WTC11 (cell line): ENCODE data around the gene ETS2. TPM values are rescaled to one million over a fixed set of nuclear protein-coding genes. Genes with fewer than 3 reads are reported as not detected.

Source experiments
- ATAC-seq: fragments of 200-7000 bp; cut with Tn5 transposase; 2 replicates; pipeline ENCODE4 v1.10.0; 2021; ENCODE audit warnings: mild to moderate bottlenecking, moderate library complexity
- CTCF ChIA-PET: fragments of 300-600 bp; sonication (Branson Sonifier 250); formaldehyde crosslinking; loops from one replicate; lab custom pipeline; 2021; ENCODE audit warnings: antibody characterized with exemption; lab: Charles Lee
- POLR2A ChIA-PET: fragments of 350-600 bp; sonication (Branson Sonifier 250); formaldehyde crosslinking; loops from one replicate; lab custom pipeline; 2021; ENCODE audit warnings: antibody characterized with exemption; lab: Charles Lee
- DNase-seq: peaks from one replicate; pipeline ENCODE4 v3.0.0; 2021; ENCODE audit warnings: low spot score
- H3K27ac Mint-ChIP-seq: 2 replicates; pipeline ENCODE4 v1.8.0; 2021; ENCODE audit warnings: mixed read lengths
- H3K27me3 Mint-ChIP-seq: 2 replicates; pipeline ENCODE4 v1.8.0; 2021; ENCODE audit warnings: low read depth, mild to moderate bottlenecking, moderate library complexity, mixed read lengths
- H3K36me3 Mint-ChIP-seq: 2 replicates; pipeline ENCODE4 v1.8.0; 2021; ENCODE audit warnings: mixed read lengths
- H3K4me1 Mint-ChIP-seq: 2 replicates; pipeline ENCODE4 v1.8.0; 2022; ENCODE audit warnings: mixed read lengths
- H3K4me3 Mint-ChIP-seq: 2 replicates; pipeline ENCODE4 v1.8.0; 2021; ENCODE audit warnings: mild to moderate bottlenecking, moderate library complexity, mixed read lengths
- H3K9me3 Mint-ChIP-seq: 2 replicates; pipeline ENCODE4 v1.8.0; 2021; ENCODE audit warnings: mixed read lengths
- ATF1 ChIP-seq: sonication (generic); formaldehyde crosslinking; IDR thresholded peaks from 2 replicates; pipeline ENCODE4 v1.8.1; 2023; ENCODE audit warnings: mild to moderate bottlenecking, moderate library complexity, missing genetic modification reagents
- CBFB ChIP-seq: sonication (generic); formaldehyde crosslinking; IDR thresholded peaks from 2 replicates; pipeline ENCODE4 v1.8.1; 2022; ENCODE audit warnings: mild to moderate bottlenecking, low read depth, missing genetic modification reagents
- CREB1 ChIP-seq: sonication (generic); formaldehyde crosslinking; IDR thresholded peaks from 2 replicates; pipeline ENCODE4 v1.8.0; 2023; ENCODE audit warnings: mild to moderate bottlenecking, missing genetic modification reagents
- HMGA2 ChIP-seq: fragments of 250-450 bp; sonication (Bioruptor Pico); IDR thresholded peaks from 2 replicates; pipeline ENCODE4 v1.4.0; 2021; ENCODE audit warnings: mild to moderate bottlenecking, moderate library complexity
- HMGXB4 ChIP-seq: sonication (generic); formaldehyde crosslinking; IDR thresholded peaks from 2 replicates; pipeline ENCODE4 v1.8.1; 2023; ENCODE audit warnings: mild to moderate bottlenecking, moderate library complexity, missing genetic modification reagents
- IRF2 ChIP-seq: sonication (generic); formaldehyde crosslinking; IDR thresholded peaks from 2 replicates; pipeline ENCODE4 v1.8.0; 2022; ENCODE audit warnings: low read depth, missing genetic modification reagents, borderline replicate concordance
- NR3C1 ChIP-seq: sonication (generic); formaldehyde crosslinking; conservative IDR thresholded peaks from 2 replicates; pipeline ENCODE4 v1.8.1; 2023; ENCODE audit warnings: low read depth, mild to moderate bottlenecking, missing genetic modification reagents
- OVOL2 ChIP-seq: fragments of 250-450 bp; sonication (Bioruptor Pico); IDR thresholded peaks from 2 replicates; pipeline ENCODE4 v1.9.0; 2021; ENCODE audit warnings: mild to moderate bottlenecking, borderline replicate concordance
- PRRX2 ChIP-seq: fragments of 250-450 bp; sonication (Bioruptor Pico); IDR thresholded peaks from 2 replicates; pipeline ENCODE4 v1.8.0; 2021; ENCODE audit warnings: mild to moderate bottlenecking
- SOX15 ChIP-seq: fragments of 250-450 bp; sonication (Bioruptor Pico); IDR thresholded peaks from 2 replicates; pipeline ENCODE4 v1.9.0; 2021; ENCODE audit warnings: mild to moderate bottlenecking
- TP53 ChIP-seq: sonication (generic); formaldehyde crosslinking; IDR thresholded peaks from 2 replicates; pipeline ENCODE4 v1.8.1; 2023; ENCODE audit warnings: mild to moderate bottlenecking, missing genetic modification reagents
- ZNF219 ChIP-seq: sonication (generic); formaldehyde crosslinking; IDR thresholded peaks from 2 replicates; pipeline ENCODE4 v1.8.0; 2023; ENCODE audit warnings: missing genetic modification reagents, mild to moderate bottlenecking, borderline replicate concordance
- ZNF317 ChIP-seq: sonication (generic); formaldehyde crosslinking; IDR thresholded peaks from 2 replicates; pipeline ENCODE4 v1.8.1; 2023; ENCODE audit warnings: low read depth, mild to moderate bottlenecking, moderate library complexity, missing genetic modification reagents, borderline replicate concordance
- ZNF396 ChIP-seq: fragments of 250-450 bp; sonication (Bioruptor Pico); IDR thresholded peaks from 2 replicates; pipeline ENCODE4 v1.8.0; 2021; ENCODE audit warnings: mild to moderate bottlenecking, moderate library complexity, borderline replicate concordance
- ZNF416 ChIP-seq: fragments of 250-450 bp; sonication (Bioruptor Pico); IDR thresholded peaks from 2 replicates; pipeline ENCODE4 v1.9.0; 2021; ENCODE audit warnings: mild to moderate bottlenecking, inconsistent platforms
- total RNA-seq: library from RNA; stranded (reverse); gene quantifications from 3 replicates; pipeline ENCODE4 v1.2.3, GENCODE V29; 2021
- TF ChIP-seq, protein P1 (sequence below): fragments of 250-450 bp; sonication (Bioruptor Pico); IDR thresholded peaks from 2 replicates; pipeline ENCODE4 v1.9.0; 2021; ENCODE audit warnings: mild to moderate bottlenecking
- TF ChIP-seq, protein P2 (sequence below): sonication (generic); formaldehyde crosslinking; IDR thresholded peaks from 2 replicates; pipeline ENCODE4 v1.8.1; 2022; ENCODE audit warnings: low read depth, missing genetic modification reagents, borderline replicate concordance
- TF ChIP-seq, protein P3 (sequence below): fragments of 250-450 bp; sonication (Bioruptor Pico); IDR thresholded peaks from 2 replicates; pipeline ENCODE4 v1.9.0; 2021; ENCODE audit warnings: moderate library complexity, mild to moderate bottlenecking, inconsistent platforms, borderline replicate concordance
- TF ChIP-seq, protein P4 (sequence below): sonication (generic); formaldehyde crosslinking; IDR thresholded peaks from 2 replicates; pipeline ENCODE4 v1.8.1; 2022; ENCODE audit warnings: mild to moderate bottlenecking, missing genetic modification reagents, moderate library complexity, borderline replicate concordance
- TF ChIP-seq, protein P5 (sequence below): sonication (generic); formaldehyde crosslinking; conservative IDR thresholded peaks from 2 replicates; pipeline ENCODE4 v1.8.1; 2023; ENCODE audit warnings: mild to moderate bottlenecking, low read depth, missing genetic modification reagents, moderate library complexity

The ETS2 gene
- total RNA-seq, 1 experiment from 2014 or later, result 56.4 TPM

GRCh38 chr21:38858812-38859205, 53.1 kb downstream of the ETS2 start:
- ChIA-PET CTCF (no interaction called here), POLR2A (no interaction called here)
- H3K4me1 Mint-ChIP-seq, result no peaks in the 10 kb centered on the region
- ATAC-seq, result no peak
- peak; percentile 81 for TF ChIP-seq ZNF317 (CRISPR knock-in tag)
- no peak for TF ChIP-seq HMGXB4 (CRISPR knock-in tag)
- peaks cover 7% of the 10 kb centered on the region; the same call in 1 of the 2 replicates for H3K9me3 Mint-ChIP-seq
- H3K36me3 Mint-ChIP-seq, result no peaks in the 10 kb centered on the region
- no peak for DNase-seq
- H3K27ac Mint-ChIP-seq, result no peak overlapping the region
- H3K4me3 Mint-ChIP-seq, result no peak overlapping the region
- no peaks in the 10 kb centered on the region; the same call in 1 of the 2 replicates for H3K27me3 Mint-ChIP-seq

GRCh38 chr21:38859852-38860251, 54.1 kb downstream of the ETS2 start:
- POLR2A ChIA-PET, result no interaction called here
- Mint-ChIP-seq H3K4me3 (no peak overlapping the region), H3K36me3 (no peaks in the 10 kb centered on the region)
- TF ChIP-seq, protein P1, sequence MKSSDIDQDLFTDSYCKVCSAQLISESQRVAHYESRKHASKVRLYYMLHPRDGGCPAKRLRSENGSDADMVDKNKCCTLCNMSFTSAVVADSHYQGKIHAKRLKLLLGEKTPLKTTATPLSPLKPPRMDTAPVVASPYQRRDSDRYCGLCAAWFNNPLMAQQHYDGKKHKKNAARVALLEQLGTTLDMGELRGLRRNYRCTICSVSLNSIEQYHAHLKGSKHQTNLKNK, result no peak
- TF ChIP-seq HMGA2 (CRISPR knock-in tag) (no peak), TP53 (CRISPR knock-in tag) (no peak), ATF1 (CRISPR knock-in tag) (no peak), ZNF416 (CRISPR knock-in tag) (no peak), SOX15 (no peak), ZNF396 (no peak), PRRX2 (CRISPR knock-in tag) (no peak), ZNF219 (CRISPR knock-in tag) (no peak), IRF2 (CRISPR knock-in tag) (no peak), CREB1 (CRISPR knock-in tag) (no peak), OVOL2 (CRISPR knock-in tag) (no peak), NR3C1 (CRISPR knock-in tag) (no peak), CBFB (CRISPR knock-in tag) (no peak)
- TF ChIP-seq, protein P2, sequence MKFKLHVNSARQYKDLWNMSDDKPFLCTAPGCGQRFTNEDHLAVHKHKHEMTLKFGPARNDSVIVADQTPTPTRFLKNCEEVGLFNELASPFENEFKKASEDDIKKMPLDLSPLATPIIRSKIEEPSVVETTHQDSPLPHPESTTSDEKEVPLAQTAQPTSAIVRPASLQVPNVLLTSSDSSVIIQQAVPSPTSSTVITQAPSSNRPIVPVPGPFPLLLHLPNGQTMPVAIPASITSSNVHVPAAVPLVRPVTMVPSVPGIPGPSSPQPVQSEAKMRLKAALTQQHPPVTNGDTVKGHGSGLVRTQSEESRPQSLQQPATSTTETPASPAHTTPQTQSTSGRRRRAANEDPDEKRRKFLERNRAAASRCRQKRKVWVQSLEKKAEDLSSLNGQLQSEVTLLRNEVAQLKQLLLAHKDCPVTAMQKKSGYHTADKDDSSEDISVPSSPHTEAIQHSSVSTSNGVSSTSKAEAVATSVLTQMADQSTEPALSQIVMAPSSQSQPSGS, result no peak
- TF ChIP-seq, protein P3, sequence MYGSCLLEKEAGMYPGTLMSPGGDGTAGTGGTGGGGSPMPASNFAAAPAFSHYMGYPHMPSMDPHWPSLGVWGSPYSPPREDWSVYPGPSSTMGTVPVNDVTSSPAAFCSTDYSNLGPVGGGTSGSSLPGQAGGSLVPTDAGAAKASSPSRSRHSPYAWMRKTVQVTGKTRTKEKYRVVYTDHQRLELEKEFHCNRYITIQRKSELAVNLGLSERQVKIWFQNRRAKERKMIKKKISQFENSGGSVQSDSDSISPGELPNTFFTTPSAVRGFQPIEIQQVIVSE (CRISPR knock-in tag), result no peak
- TF ChIP-seq, protein P4, sequence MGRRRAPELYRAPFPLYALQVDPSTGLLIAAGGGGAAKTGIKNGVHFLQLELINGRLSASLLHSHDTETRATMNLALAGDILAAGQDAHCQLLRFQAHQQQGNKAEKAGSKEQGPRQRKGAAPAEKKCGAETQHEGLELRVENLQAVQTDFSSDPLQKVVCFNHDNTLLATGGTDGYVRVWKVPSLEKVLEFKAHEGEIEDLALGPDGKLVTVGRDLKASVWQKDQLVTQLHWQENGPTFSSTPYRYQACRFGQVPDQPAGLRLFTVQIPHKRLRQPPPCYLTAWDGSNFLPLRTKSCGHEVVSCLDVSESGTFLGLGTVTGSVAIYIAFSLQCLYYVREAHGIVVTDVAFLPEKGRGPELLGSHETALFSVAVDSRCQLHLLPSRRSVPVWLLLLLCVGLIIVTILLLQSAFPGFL (CRISPR knock-in tag), result no peak
- TF ChIP-seq, protein P5, sequence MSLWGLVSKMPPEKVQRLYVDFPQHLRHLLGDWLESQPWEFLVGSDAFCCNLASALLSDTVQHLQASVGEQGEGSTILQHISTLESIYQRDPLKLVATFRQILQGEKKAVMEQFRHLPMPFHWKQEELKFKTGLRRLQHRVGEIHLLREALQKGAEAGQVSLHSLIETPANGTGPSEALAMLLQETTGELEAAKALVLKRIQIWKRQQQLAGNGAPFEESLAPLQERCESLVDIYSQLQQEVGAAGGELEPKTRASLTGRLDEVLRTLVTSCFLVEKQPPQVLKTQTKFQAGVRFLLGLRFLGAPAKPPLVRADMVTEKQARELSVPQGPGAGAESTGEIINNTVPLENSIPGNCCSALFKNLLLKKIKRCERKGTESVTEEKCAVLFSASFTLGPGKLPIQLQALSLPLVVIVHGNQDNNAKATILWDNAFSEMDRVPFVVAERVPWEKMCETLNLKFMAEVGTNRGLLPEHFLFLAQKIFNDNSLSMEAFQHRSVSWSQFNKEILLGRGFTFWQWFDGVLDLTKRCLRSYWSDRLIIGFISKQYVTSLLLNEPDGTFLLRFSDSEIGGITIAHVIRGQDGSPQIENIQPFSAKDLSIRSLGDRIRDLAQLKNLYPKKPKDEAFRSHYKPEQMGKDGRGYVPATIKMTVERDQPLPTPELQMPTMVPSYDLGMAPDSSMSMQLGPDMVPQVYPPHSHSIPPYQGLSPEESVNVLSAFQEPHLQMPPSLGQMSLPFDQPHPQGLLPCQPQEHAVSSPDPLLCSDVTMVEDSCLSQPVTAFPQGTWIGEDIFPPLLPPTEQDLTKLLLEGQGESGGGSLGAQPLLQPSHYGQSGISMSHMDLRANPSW (CRISPR knock-in tag), result no peak
- TF ChIP-seq, all 79 proteins: peak for 0
- DNase-seq (no peak), ATAC-seq (no peak)
- CTCF ChIA-PET, result no interaction called here
- Mint-ChIP-seq H3K27ac (no peak overlapping the region), H3K27me3 (no peaks in the 10 kb centered on the region), H3K4me1 (no peaks in the 10 kb centered on the region), H3K9me3 (peaks cover 7% of the 10 kb centered on the region; the same call in 1 of the 2 replicates)
